OCI-LY1 (cell line): Measurements from ENCODE around the gene LALBA.

Experiments used
- H2AFZ ChIP-seq: fragments of 200-600 bp; sonication (generic), shearing (Covaris generic); 2 replicates; pipeline ENCODE4 v1.6.0; 2014; ENCODE audit warnings: antibody characterized with exemption, mild to moderate bottlenecking, low read length
- H3F3A ChIP-seq: fragments of 200-600 bp; sonication (generic), shearing (Covaris generic); 2 replicates; pipeline ENCODE4 v1.6.0; 2014; ENCODE audit warnings: mild to moderate bottlenecking, antibody characterized with exemption, low read length, moderate library complexity; ENCODE audit not compliant: insufficient read depth
- H3K27ac ChIP-seq: fragments of 200-600 bp; sonication (generic); 2 replicates; pipeline ENCODE4 v1.5.1; 2014; ENCODE audit warnings: low read length, mixed run types, mild to moderate bottlenecking, low read depth; ENCODE audit not compliant: poor library complexity, severe bottlenecking
- H3K27me3 ChIP-seq: fragments of 200-600 bp; sonication (generic); 2 replicates; pipeline ENCODE4 v1.6.0; 2014; ENCODE audit warnings: antibody characterized with exemption, mild to moderate bottlenecking, low read length, moderate library complexity; ENCODE audit not compliant: insufficient read depth
- H3K36me3 ChIP-seq: fragments of 200-600 bp; sonication (generic); 2 replicates; pipeline ENCODE4 v1.6.1; 2014; ENCODE audit warnings: mild to moderate bottlenecking, antibody characterized with exemption, low read length, moderate library complexity, mixed read lengths; ENCODE audit not compliant: insufficient read depth
- H3K4me1 ChIP-seq: fragments of 200-600 bp; sonication (generic); 2 replicates; pipeline ENCODE4 v1.5.1; 2014; ENCODE audit warnings: mild to moderate bottlenecking, low read length, moderate library complexity; ENCODE audit not compliant: insufficient read depth, severe bottlenecking
- H3K4me2 ChIP-seq: fragments of 200-600 bp; sonication (generic), shearing (Covaris generic); 2 replicates; pipeline ENCODE4 v1.6.1; 2014; ENCODE audit warnings: low read length
- H3K4me3 ChIP-seq: fragments of 200-600 bp; sonication (generic); 2 replicates; pipeline ENCODE4 v1.5.1; 2014; ENCODE audit warnings: low read length, low read depth, mild to moderate bottlenecking, mixed read lengths; ENCODE audit not compliant: poor library complexity, severe bottlenecking
- H3K79me2 ChIP-seq: fragments of 200-600 bp; shearing (Covaris generic); 2 replicates; pipeline ENCODE4 v1.6.1; 2016; ENCODE audit warnings: mixed run types, low read length, mixed read lengths; ENCODE audit not compliant: insufficient read depth
- H3K9ac ChIP-seq: fragments of 200-600 bp; sonication (generic), shearing (Covaris generic); 2 replicates; pipeline ENCODE4 v1.6.1; 2014; ENCODE audit warnings: mild to moderate bottlenecking, low read length, mixed read lengths
- H3K9me2 ChIP-seq: fragments of 200-600 bp; sonication (generic), shearing (Covaris generic); 2 replicates; pipeline ENCODE4 v1.6.1; 2014; ENCODE audit warnings: low read depth, mild to moderate bottlenecking, low read length, mixed read lengths
- H3K9me3 ChIP-seq: fragments of 200-600 bp; shearing (Covaris generic); 2 replicates; pipeline ENCODE4 v1.6.1; 2014; ENCODE audit warnings: low read length, mixed read lengths
- H4K20me1 ChIP-seq: fragments of 200-600 bp; sonication (generic), shearing (Covaris generic); 2 replicates; pipeline ENCODE4 v1.6.0; 2016; ENCODE audit warnings: mild to moderate bottlenecking, low read length; ENCODE audit not compliant: insufficient read depth
- EZH2 ChIP-seq: fragments of 200-600 bp; sonication (generic), shearing (Covaris generic); IDR thresholded peaks from 2 replicates; pipeline ENCODE4 v1.8.0; 2017; ENCODE audit warnings: borderline replicate concordance, mixed run types, mild to moderate bottlenecking, antibody characterized with exemption, low read length, moderate library complexity, mixed read lengths
- TF ChIP-seq, protein P1 (sequence below): fragments of 200-600 bp; sonication (generic), shearing (Covaris generic); IDR thresholded peaks from 2 replicates; pipeline ENCODE4 v1.5.1; 2017; ENCODE audit warnings: mild to moderate bottlenecking, antibody characterized with exemption, low read length, moderate library complexity, mixed read lengths

Gene LALBA

DNA sequence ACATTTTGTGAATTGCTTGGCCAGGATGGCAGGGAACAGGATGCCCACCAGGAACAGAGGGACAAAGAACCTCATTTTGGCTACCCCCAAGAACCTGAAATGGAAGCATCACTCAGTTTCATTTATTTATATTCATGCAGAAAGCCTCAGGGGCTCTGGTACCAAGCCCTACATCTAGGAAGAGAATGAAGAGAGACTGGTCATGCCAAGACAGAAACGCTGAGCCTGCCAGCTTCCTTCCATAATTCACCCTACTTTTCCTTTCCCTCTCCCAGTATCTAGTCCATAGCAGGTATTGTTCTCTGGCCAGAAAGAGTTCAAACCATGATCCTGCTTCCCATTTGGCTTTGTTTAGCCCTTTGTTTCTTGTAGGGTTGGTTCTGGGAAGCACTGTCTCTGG lies at the start of gene LALBA:
TSS of gene LALBA (minus strand) at position 101 of the 400 bp plus-strand sequence. CDS start at position 75, 26 bp downstream.
- Histone ChIP-seq H3K9me3 (no peaks in the 10 kb centered on the region), H3K79me2 (no peaks in the 10 kb centered on the region), H3K27me3 (no peaks in the 10 kb centered on the region), H3K27ac (no peak within 1 kb of the TSS), H3K36me3 (no peaks in the 10 kb centered on the region), H3K4me1 (no peaks in the 10 kb centered on the region), H3K9me2 (no peaks in the 10 kb centered on the region), H3F3A (no peaks in the 10 kb centered on the region), H2AFZ (no peak within 1 kb of the TSS), H3K4me3 (no peak within 1 kb of the TSS), H3K9ac (no peak within 1 kb of the TSS), H3K4me2 (no peak within 1 kb of the TSS), H4K20me1 (no peaks in the 10 kb centered on the region)
- TF ChIP-seq, protein P1, sequence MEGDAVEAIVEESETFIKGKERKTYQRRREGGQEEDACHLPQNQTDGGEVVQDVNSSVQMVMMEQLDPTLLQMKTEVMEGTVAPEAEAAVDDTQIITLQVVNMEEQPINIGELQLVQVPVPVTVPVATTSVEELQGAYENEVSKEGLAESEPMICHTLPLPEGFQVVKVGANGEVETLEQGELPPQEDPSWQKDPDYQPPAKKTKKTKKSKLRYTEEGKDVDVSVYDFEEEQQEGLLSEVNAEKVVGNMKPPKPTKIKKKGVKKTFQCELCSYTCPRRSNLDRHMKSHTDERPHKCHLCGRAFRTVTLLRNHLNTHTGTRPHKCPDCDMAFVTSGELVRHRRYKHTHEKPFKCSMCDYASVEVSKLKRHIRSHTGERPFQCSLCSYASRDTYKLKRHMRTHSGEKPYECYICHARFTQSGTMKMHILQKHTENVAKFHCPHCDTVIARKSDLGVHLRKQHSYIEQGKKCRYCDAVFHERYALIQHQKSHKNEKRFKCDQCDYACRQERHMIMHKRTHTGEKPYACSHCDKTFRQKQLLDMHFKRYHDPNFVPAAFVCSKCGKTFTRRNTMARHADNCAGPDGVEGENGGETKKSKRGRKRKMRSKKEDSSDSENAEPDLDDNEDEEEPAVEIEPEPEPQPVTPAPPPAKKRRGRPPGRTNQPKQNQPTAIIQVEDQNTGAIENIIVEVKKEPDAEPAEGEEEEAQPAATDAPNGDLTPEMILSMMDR: no peak
- TF ChIP-seq EZH2: no peak

DNA sequence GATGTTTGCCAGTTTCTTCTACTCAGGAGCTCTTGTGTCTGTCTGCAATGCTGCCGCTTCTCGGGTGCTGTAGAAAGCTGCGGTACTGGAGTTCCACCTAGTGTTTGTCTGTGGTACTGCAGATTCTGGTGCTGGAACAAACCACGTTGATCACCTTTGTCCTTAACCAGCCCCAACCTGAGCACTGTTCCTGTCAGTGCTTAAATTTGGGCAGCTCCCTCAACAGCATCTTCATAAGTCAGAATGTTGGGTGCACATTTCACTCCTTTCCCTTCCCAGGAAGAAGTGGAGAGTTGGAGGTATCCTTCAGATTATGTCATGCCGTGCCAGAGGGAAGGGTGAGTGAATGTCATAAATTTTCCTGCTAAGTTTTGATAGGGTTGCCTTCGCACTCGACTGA lies 48.7 kb upstream of the LALBA start:
- H3K9me3 ChIP-seq: no peaks in the 10 kb centered on the region
- H3K4me1 ChIP-seq: no peaks in the 10 kb centered on the region
- no peak overlapping the region for H3K4me3 ChIP-seq
- H4K20me1 ChIP-seq: no peaks in the 10 kb centered on the region
- H3K79me2 ChIP-seq: no peaks in the 10 kb centered on the region
- TF ChIP-seq EZH2: no peak
- TF ChIP-seq, protein P1: peak; percentile 95
- no peaks in the 10 kb centered on the region for H3F3A ChIP-seq
- no peak overlapping the region for H3K27ac ChIP-seq
- H3K36me3 ChIP-seq: no peaks in the 10 kb centered on the region
- H3K4me2 ChIP-seq: no peak overlapping the region
- H3K27me3 ChIP-seq: no peaks in the 10 kb centered on the region
- no peaks in the 10 kb centered on the region for H3K9me2 ChIP-seq
- no peak overlapping the region for H3K9ac ChIP-seq
- H2AFZ ChIP-seq: no peak overlapping the region

DNA sequence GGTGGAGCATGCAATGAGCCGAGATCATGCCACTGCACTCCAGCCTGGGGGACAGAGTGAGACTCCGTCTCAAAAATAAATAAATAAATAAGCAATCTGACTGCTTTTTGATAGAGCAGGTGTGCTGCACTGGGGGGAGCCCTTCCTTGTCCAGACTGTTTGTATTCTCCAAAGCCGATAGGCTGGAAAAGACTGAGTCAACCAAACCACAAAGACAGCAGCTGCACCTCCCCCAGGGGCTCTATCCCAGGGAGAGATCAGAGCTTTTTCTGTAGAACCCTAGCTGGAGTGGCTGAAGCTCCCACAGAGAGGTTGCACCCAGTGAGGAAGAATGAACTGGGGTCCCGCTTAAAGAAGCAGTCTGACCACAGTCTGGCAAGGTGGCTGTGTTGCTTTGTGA lies 45.8 kb upstream of the LALBA start:
- no peaks in the 10 kb centered on the region for H3K79me2 ChIP-seq
- H3F3A ChIP-seq: no peaks in the 10 kb centered on the region
- H2AFZ ChIP-seq: no peak overlapping the region
- H4K20me1 ChIP-seq: no peaks in the 10 kb centered on the region
- no peaks in the 10 kb centered on the region for H3K9me2 ChIP-seq
- no peaks in the 10 kb centered on the region for H3K4me1 ChIP-seq
- no peak overlapping the region for H3K4me3 ChIP-seq
- H3K36me3 ChIP-seq: no peaks in the 10 kb centered on the region
- no peak overlapping the region for H3K27ac ChIP-seq
- TF ChIP-seq EZH2: no peak
- TF ChIP-seq, protein P1: no peak
- H3K4me2 ChIP-seq: no peak overlapping the region
- H3K27me3 ChIP-seq: no peaks in the 10 kb centered on the region
- H3K9me3 ChIP-seq: no peaks in the 10 kb centered on the region
- no peak overlapping the region for H3K9ac ChIP-seq
